HEK293 (cell line): ENCODE results near the gene ARHGEF2.

Source experiments
- CTCF ChIP-seq: fragments of 450-650 bp; formaldehyde crosslinking; IDR thresholded peaks from 2 replicates; pipeline ENCODE4 v1.5.1; 2016; ENCODE audit warnings: missing biosample characterization, missing genetic modification characterization
- PATZ1 ChIP-seq: fragments of 450-650 bp; formaldehyde crosslinking; IDR thresholded peaks from 2 replicates; pipeline ENCODE4 v1.5.1; 2016; ENCODE audit warnings: missing biosample characterization, missing genetic modification characterization
- REPIN1 ChIP-seq: fragments of 450-650 bp; formaldehyde crosslinking; IDR thresholded peaks from 2 replicates; pipeline ENCODE4 v1.5.1; 2017; ENCODE audit warnings: missing biosample characterization, missing genetic modification characterization, low read depth
- SETDB1 ChIP-seq: IDR thresholded peaks from one replicate; pipeline ENCODE4 v1.6.1; 2017; ENCODE audit warnings: mild to moderate bottlenecking, low read length, moderate library complexity, mixed read lengths; ENCODE audit not compliant: insufficient read length
- TCF7L2 ChIP-seq: IDR thresholded peaks from 2 replicates; pipeline ENCODE4 v1.6.1; 2011; ENCODE audit warnings: low read depth, mild to moderate bottlenecking, inconsistent platforms, low read length, moderate library complexity, borderline replicate concordance
- YY1 ChIP-seq: fragments of 450-650 bp; formaldehyde crosslinking; IDR thresholded peaks from 2 replicates; pipeline ENCODE4 v1.5.1; 2018; ENCODE audit warnings: missing biosample characterization, missing genetic modification characterization
- ZNF10 ChIP-seq: fragments of 450-650 bp; formaldehyde crosslinking; IDR thresholded peaks from 2 replicates; pipeline ENCODE4 v1.5.1; 2017; ENCODE audit warnings: missing biosample characterization, missing genetic modification characterization
- ZNF416 ChIP-seq: fragments of 450-650 bp; formaldehyde crosslinking; IDR thresholded peaks from 2 replicates; pipeline ENCODE4 v1.5.1; 2016; ENCODE audit warnings: missing biosample characterization, missing genetic modification characterization
- ZNF561 ChIP-seq: fragments of 450-650 bp; IDR thresholded peaks from 2 replicates; pipeline ENCODE4 v1.5.1; 2018; ENCODE audit warnings: missing biosample characterization, missing genetic modification characterization, borderline replicate concordance
- ZNF639 ChIP-seq: fragments of 450-650 bp; formaldehyde crosslinking; IDR thresholded peaks from 2 replicates; pipeline ENCODE4 v1.5.1; 2016; ENCODE audit warnings: missing biosample characterization, missing genetic modification characterization
- ZSCAN18 ChIP-seq: fragments of 450-650 bp; formaldehyde crosslinking; IDR thresholded peaks from 2 replicates; pipeline ENCODE4 v1.5.1; 2016; ENCODE audit warnings: missing biosample characterization, missing genetic modification characterization

GRCh38 chr1:155977690-155978324 is 540 bp downstream of the ARHGEF2 start:
- TF ChIP-seq ZNF639 (tag by site-specific recombination) (no peak; the same call in 1 of the 2 replicates), CTCF (tag by site-specific recombination) (no peak), REPIN1 (tag by site-specific recombination) (no peak), ZNF416 (tag by site-specific recombination) (0 out of 2 replicates have a peak, but pooled peaks have one; percentile 31), ZSCAN18 (tag by site-specific recombination) (no peak), PATZ1 (tag by site-specific recombination) (peak; percentile 85), SETDB1 (no peak), ZNF10 (tag by site-specific recombination) (no peak), TCF7L2 (no peak), YY1 (no peak), ZNF561 (tag by site-specific recombination) (no peak)
